HG03039 (cell line): Measurements from ENCODE around the gene OR1S1.
"Not testable (repeated sequence)": the region's sequence is repeated elsewhere in the genome, so short reads cannot be mapped to it uniquely, and the experiment has no call there.

Source experiments
- ATAC-seq: cut with Tn5 transposase; IDR thresholded peaks from one replicate; pipeline ENCODE4 v1.9.1; 2021; ENCODE audit warnings: mild to moderate bottlenecking, moderate library complexity; ENCODE audit not compliant: unreplicated experiment

OR1S1 gene

GRCh38 chr11:58212420-58212819 is at the start of gene OR1S1:
OR1S1 (plus strand) TSS chr11:58212720.
- not testable (repeated sequence) for ATAC-seq

GRCh38 chr11:58164389-58164788 is 48.1 kb upstream of the OR1S1 start:
- ATAC-seq, result no peak

GRCh38 chr11:58164990-58165389 is 47.5 kb upstream of the OR1S1 start:
- ATAC-seq, result no peak

GRCh38 chr11:58165504-58166106 is 46.9 kb upstream of the OR1S1 start:
- ATAC-seq, result no peak

- ATAC-seq, result no peak
Measured at GRCh38 chr11:58177409-58178054, 35.0 kb upstream of the OR1S1 start.

GRCh38 chr11:58178444-58178843 is 34.1 kb upstream of the OR1S1 start:
- ATAC-seq, result no peak

GRCh38 chr11:58179648-58180047 is 32.9 kb upstream of the OR1S1 start:
- no peak for ATAC-seq

- ATAC-seq, result no peak
Measured at GRCh38 chr11:58186938-58187337, 25.6 kb upstream of the OR1S1 start.

GRCh38 chr11:58188770-58189169 is 23.8 kb upstream of the OR1S1 start, which contains the start of gene OR9Q2:
OR9Q2 (plus strand) TSS chr11:58189070; CDS start chr11:58190491, 1,421 bp downstream.
- no peak for ATAC-seq

- ATAC-seq, result no peak
Measured at GRCh38 chr11:58192229-58192628, 20.3 kb upstream of the OR1S1 start.

GRCh38 chr11:58193391-58193790 is 19.1 kb upstream of the OR1S1 start:
- ATAC-seq, result no peak

- ATAC-seq, result no peak
Measured at GRCh38 chr11:58195939-58196338, 16.6 kb upstream of the OR1S1 start.

- no peak for ATAC-seq
Measured at GRCh38 chr11:58199271-58199670, 13.2 kb upstream of the OR1S1 start.

GRCh38 chr11:58204042-58204441 is 8.5 kb upstream of the OR1S1 start, which contains the start of gene OR1S2:
OR1S2 (minus strand) TSS chr11:58204142; CDS start chr11:58204142, 0 bp downstream.
- no peak for ATAC-seq

GRCh38 chr11:58216476-58216875 is 4.0 kb downstream of the OR1S1 start:
- ATAC-seq, result no peak

GRCh38 chr11:58222721-58223120 is 10.2 kb downstream of the OR1S1 start:
- ATAC-seq, result no peak

GRCh38 chr11:58227956-58228615 is 15.6 kb downstream of the OR1S1 start:
- ATAC-seq, result no peak

GRCh38 chr11:58243954-58244353 is 31.4 kb downstream of the OR1S1 start:
- ATAC-seq, result no peak

GRCh38 chr11:58254936-58255335 is 42.4 kb downstream of the OR1S1 start:
- ATAC-seq, result no peak

GRCh38 chr11:58259983-58260382 is 47.5 kb downstream of the OR1S1 start:
- ATAC-seq, result no peak
